SH-SY5Y (cell line): ENCODE results near the gene KBTBD6.

ENCODE experiments used
- GATA2 ChIP-seq: IDR thresholded peaks from 2 replicates; pipeline ENCODE4 v1.6.1; 2011; ENCODE audit warnings: mild to moderate bottlenecking, low read depth, low read length
- GATA3 ChIP-seq: IDR thresholded peaks from 2 replicates; pipeline ENCODE4 v1.6.1; 2011; ENCODE audit warnings: low read depth, mild to moderate bottlenecking, low read length, moderate library complexity

DNA sequence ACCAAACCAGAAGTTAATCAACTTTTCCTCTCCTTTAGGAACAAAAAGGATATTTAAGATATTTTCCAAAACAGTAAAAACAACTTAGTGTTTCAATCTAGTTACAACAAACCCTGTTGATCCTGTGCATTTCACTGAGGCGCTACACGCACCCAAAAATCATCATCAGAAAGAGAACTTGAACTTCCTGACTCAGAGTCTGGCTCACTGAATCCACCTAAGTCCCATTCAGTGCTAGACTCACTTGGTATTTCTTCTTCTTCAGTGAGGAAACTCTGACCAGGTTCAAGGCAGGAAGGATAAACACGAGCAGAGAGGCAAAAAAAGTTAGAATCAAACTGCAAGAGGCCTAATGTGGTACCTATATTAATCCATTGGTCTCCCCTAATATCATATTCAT, 2.2 kb downstream of the KBTBD6 start:
- TF ChIP-seq GATA2 = no peak
- no peak for TF ChIP-seq GATA3
